Parathyroid adenoma (tissue), 2 donors: ENCODE measurements around the gene MRPL36.
A peak's percentile ranks its signal among the peaks of the same experiment; 100 is the strongest.

Experiments used
- H2AFZ ChIP-seq: fragments of 300-600 bp; sonication (generic); one replicate; pipeline ENCODE4 v1.7.0; 2017; ENCODE audit warnings: antibody characterized with exemption, mild to moderate bottlenecking
- H3K27ac ChIP-seq: fragments of 300-600 bp; sonication (generic); one replicate; pipeline ENCODE4 v1.7.0; 2017
- H3K27me3 ChIP-seq: fragments of 300-600 bp; sonication (generic); one replicate; pipeline ENCODE4 v1.7.0; 2017; ENCODE audit warnings: low read length; ENCODE audit not compliant: control insufficient read depth, insufficient read depth
- H3K36me3 ChIP-seq: fragments of 300-600 bp; sonication (generic); one replicate; pipeline ENCODE4 v1.7.0; 2017; ENCODE audit warnings: low read length; ENCODE audit not compliant: control insufficient read depth, insufficient read depth
- H3K4me1 ChIP-seq: fragments of 300-600 bp; sonication (generic); one replicate; pipeline ENCODE4 v1.7.0; 2017; ENCODE audit warnings: control low read depth
- H3K4me2 ChIP-seq: fragments of 300-600 bp; sonication (generic); one replicate; pipeline ENCODE4 v1.7.0; 2017; ENCODE audit warnings: low read length
- H3K4me3 ChIP-seq: fragments of 300-600 bp; sonication (generic); one replicate; pipeline ENCODE4 v1.7.0; 2017; ENCODE audit warnings: low read depth, low read length
- H3K79me2 ChIP-seq: fragments of 300-600 bp; sonication (generic); one replicate; pipeline ENCODE4 v1.7.0; 2017; ENCODE audit warnings: control low read depth
- H3K9ac ChIP-seq: fragments of 300-600 bp; sonication (generic); one replicate; pipeline ENCODE4 v1.7.0; 2017; ENCODE audit warnings: mild to moderate bottlenecking
- H3K9me3 ChIP-seq: fragments of 300-600 bp; sonication (generic); one replicate; pipeline ENCODE4 v1.7.0; 2017; ENCODE audit warnings: low read length; ENCODE audit not compliant: control insufficient read depth
- TF ChIP-seq, protein P1 (sequence below): fragments of 300-600 bp; sonication (generic); IDR thresholded peaks from one replicate; pipeline ENCODE4 v1.7.0; 2017; ENCODE audit warnings: antibody characterized with exemption, mild to moderate bottlenecking
- donor health status: primary hyperparathyroidism.

The MRPL36 gene

DNA sequence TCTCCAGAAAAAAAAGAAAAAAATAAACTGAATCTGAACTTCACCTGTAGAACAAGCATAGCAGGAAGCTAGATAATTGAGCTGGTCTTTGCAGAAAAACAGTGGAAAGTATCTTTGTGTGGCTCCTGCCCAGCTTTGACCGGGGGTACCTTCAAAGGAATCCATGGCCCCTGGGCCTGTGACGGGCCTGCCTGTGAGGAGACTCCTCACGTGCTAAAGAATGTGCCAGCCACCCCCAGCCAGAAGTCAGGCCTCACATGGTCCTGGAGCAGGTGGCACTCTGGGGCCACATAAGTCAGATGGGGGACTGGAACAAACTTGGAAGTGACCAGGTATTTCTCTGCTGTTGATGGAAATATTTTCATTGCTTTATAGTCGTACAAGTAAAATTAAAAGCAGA lies 5.7 kb upstream of the MRPL36 start:
- TF ChIP-seq, protein P1, sequence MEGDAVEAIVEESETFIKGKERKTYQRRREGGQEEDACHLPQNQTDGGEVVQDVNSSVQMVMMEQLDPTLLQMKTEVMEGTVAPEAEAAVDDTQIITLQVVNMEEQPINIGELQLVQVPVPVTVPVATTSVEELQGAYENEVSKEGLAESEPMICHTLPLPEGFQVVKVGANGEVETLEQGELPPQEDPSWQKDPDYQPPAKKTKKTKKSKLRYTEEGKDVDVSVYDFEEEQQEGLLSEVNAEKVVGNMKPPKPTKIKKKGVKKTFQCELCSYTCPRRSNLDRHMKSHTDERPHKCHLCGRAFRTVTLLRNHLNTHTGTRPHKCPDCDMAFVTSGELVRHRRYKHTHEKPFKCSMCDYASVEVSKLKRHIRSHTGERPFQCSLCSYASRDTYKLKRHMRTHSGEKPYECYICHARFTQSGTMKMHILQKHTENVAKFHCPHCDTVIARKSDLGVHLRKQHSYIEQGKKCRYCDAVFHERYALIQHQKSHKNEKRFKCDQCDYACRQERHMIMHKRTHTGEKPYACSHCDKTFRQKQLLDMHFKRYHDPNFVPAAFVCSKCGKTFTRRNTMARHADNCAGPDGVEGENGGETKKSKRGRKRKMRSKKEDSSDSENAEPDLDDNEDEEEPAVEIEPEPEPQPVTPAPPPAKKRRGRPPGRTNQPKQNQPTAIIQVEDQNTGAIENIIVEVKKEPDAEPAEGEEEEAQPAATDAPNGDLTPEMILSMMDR = no peak
- Histone ChIP-seq H3K79me2 (peaks cover 25% of the 10 kb centered on the region), H3K36me3 (no peaks in the 10 kb centered on the region), H3K9ac (no peak overlapping the region), H3K4me3 (no peak overlapping the region), H2AFZ (no peak overlapping the region), H3K27me3 (no peaks in the 10 kb centered on the region), H3K9me3 (no peaks in the 10 kb centered on the region), H3K27ac (no peak overlapping the region), H3K4me1 (no peaks in the 10 kb centered on the region), H3K4me2 (no peak overlapping the region)

DNA sequence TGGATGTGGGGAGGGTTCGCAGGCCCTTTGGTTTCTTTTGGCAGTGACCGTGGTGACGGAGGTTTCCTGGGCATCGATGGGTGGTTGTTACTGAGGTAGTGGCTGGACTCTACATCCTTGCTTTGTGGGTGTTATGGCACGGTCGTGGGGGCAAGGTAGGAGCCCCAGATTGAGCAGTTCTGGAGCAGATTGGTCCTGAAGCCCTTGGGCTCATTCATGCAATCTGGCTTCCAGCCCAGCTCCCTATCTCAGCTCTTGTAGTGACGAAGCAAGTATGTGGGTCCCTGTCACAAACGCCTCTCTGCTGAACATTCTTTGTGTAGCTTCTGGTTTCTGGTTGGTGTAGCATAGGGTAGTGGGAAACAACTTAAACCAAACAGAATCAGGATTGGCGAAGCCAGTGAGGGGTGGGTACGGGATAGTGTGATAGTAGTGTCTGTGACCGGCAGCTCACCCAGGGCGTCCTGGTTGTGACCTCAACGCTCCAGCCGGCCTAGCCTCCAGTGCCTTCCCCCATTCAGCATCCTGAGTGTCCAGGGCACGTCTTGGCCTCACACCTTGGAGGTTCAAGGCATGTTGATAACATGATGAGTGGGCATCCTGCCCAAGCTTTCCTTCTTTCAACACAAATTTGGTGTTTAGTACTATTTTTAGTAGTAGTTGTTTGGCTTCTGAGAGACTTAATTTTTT lies 4.5 kb upstream of the MRPL36 start:
- Histone ChIP-seq H3K27ac (no peak overlapping the region), H3K36me3 (no peaks in the 10 kb centered on the region), H3K27me3 (no peaks in the 10 kb centered on the region), H3K4me3 (no peak overlapping the region), H3K79me2 (peaks cover 27% of the 10 kb centered on the region), H3K4me2 (no peak overlapping the region), H3K4me1 (no peaks in the 10 kb centered on the region), H3K9me3 (no peaks in the 10 kb centered on the region), H3K9ac (no peak overlapping the region), H2AFZ (no peak overlapping the region)
- TF ChIP-seq, protein P1 = no peak

DNA sequence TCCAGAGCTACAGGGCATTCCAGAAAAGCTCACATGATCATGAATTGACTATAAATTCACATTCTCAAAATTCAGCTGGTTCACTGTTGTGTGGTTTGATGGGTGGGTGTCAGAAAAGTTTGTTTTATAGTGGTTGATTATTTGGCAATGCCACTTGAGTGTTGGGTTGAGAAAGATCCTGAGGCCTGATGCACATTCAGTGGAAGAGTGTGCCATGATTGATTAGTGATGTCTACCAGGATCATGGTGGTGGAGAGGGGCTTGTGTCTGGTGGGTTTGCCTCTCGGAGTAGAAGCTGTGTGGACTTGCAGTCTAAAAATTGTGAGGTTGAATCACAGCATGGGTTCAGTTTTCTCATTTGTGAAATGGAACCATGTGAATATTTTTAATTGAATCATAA lies 3.6 kb upstream of the MRPL36 start:
- H3K9ac ChIP-seq = no peak overlapping the region
- H3K27me3 ChIP-seq = no peaks in the 10 kb centered on the region
- H3K27ac ChIP-seq = no peak overlapping the region
- H3K79me2 ChIP-seq = peaks cover 28% of the 10 kb centered on the region
- no peaks in the 10 kb centered on the region for H3K36me3 ChIP-seq
- no peak overlapping the region for H3K4me2 ChIP-seq
- TF ChIP-seq, protein P1 = no peak
- H3K4me3 ChIP-seq = no peak overlapping the region
- no peak overlapping the region for H2AFZ ChIP-seq
- no peaks in the 10 kb centered on the region for H3K4me1 ChIP-seq
- no peaks in the 10 kb centered on the region for H3K9me3 ChIP-seq

DNA sequence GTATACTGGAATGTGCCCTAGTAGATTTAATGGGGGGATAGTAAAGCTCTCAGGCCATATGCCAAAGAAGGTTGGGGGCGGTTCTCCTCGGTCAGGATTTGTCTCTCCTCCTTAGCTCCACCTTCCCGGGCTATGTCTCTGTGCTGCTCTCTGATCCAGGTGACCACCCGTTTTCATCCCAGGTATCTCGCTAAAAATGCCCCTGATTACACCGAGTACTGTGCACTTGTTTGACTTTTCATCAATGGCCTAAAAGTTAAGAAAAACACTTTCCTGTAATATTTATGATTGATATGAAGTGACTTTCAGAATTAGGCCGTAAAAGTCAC lies 2.3 kb upstream of the MRPL36 start:
- H3K27me3 ChIP-seq = no peaks in the 10 kb centered on the region
- H3K4me2 ChIP-seq = peak overlapping the region; percentile 85
- peak overlapping the region; percentile 74 for H3K27ac ChIP-seq
- peak overlapping the region; percentile 91 for H3K4me3 ChIP-seq
- H2AFZ ChIP-seq = peak overlapping the region; percentile 89
- H3K9ac ChIP-seq = no peak overlapping the region
- H3K9me3 ChIP-seq = no peaks in the 10 kb centered on the region
- TF ChIP-seq, protein P1 = no peak
- H3K4me1 ChIP-seq = no peaks in the 10 kb centered on the region
- H3K79me2 ChIP-seq = peaks cover 21% of the 10 kb centered on the region
- no peaks in the 10 kb centered on the region for H3K36me3 ChIP-seq
